B cell (primary cell): ENCODE measurements around the gene FBF1. TPM values are rescaled to one million over a fixed set of nuclear protein-coding genes. Genes with fewer than 3 reads are reported as not detected.

Source experiments
- ATAC-seq: fragments of 200-7000 bp; cut with Tn5 transposase; one replicate; pipeline ENCODE4 v1.10.0; 2021; ENCODE audit warnings: low read depth, mild to moderate bottlenecking, moderate number of reproducible peaks, moderate library complexity
- CTCF ChIA-PET: fragments of 350-600 bp; sonication (Branson Sonifier 250); formaldehyde crosslinking; loops from one replicate; lab custom pipeline; 2021; ENCODE audit warnings: antibody characterized with exemption, inconsistent platforms; lab: Charles Lee
- POLR2A ChIA-PET: fragments of 350-600 bp; sonication (Branson Sonifier 250); formaldehyde crosslinking; loops from one replicate; lab custom pipeline; 2021; ENCODE audit warnings: antibody characterized with exemption; lab: Charles Lee
- DNase-seq: peaks from one replicate; pipeline ENCODE4 v3.0.0; 2013
- H2AFZ ChIP-seq: 2 replicates; pipeline ENCODE4 v1.6.1; 2012; ENCODE audit warnings: mild to moderate bottlenecking, low read depth, low read length; ENCODE audit not compliant: insufficient read depth, poor library complexity, severe bottlenecking
- H3K27ac ChIP-seq, 2 donors: 1 replicate in 1 of 2; 2 replicates in 1 of 2; pipeline ENCODE4 v1.5.1; 2012 to 2013; ENCODE audit warnings: low read length in 2 of 2, mild to moderate bottlenecking in 2 of 2, moderate library complexity in 1 of 2
- H3K27me3 ChIP-seq, 4 experiments: fragments of 200-600 bp in 1 of 4; sonication (generic) in 1 of 4; replicated peaks in 1 of 4; 1 replicate in 2 of 4; 2 replicates in 2 of 4; pipeline versions ENCODE4 v1.6.1 to v1.7.0; 2013 to 2016; ENCODE audit warnings: low read length in 3 of 4, mild to moderate bottlenecking in 2 of 4, mixed read lengths in 1 of 4, moderate library complexity in 1 of 4; ENCODE audit not compliant: insufficient read depth in 4 of 4, control insufficient read depth in 3 of 4; ENCODE audit errors: control extremely low read depth in 1 of 4
- H3K36me3 ChIP-seq, 2 experiments: replicated peaks in 1 of 2; 1 replicate in 1 of 2; 2 replicates in 1 of 2; pipeline versions ENCODE4 v1.6.1 to v1.7.1; 2013; ENCODE audit warnings: low read length in 1 of 2; ENCODE audit not compliant: insufficient read depth in 2 of 2, control insufficient read depth in 1 of 2; ENCODE audit errors: control extremely low read depth in 1 of 2, extremely low read depth in 1 of 2
- H3K4me1 ChIP-seq, 2 donors: fragments of 200-600 bp in 1 of 2; sonication (generic) in 1 of 2; 1 replicate in 1 of 2; 2 replicates in 1 of 2; pipeline versions ENCODE4 v1.5.1 to v1.6.1; 2013 to 2017; ENCODE audit warnings: low read length in 2 of 2; ENCODE audit not compliant: control insufficient read depth in 2 of 2, insufficient read depth in 2 of 2
- H3K4me2 ChIP-seq: replicated peaks from 2 replicates; pipeline ENCODE3; 2012; ENCODE audit warnings: mild to moderate bottlenecking, low read depth, low read length; ENCODE audit not compliant: poor library complexity, severe bottlenecking
- H3K4me3 ChIP-seq, 5 experiments: fragments of 200-600 bp in 1 of 5; sonication (generic) in 1 of 5; 1 replicate in 3 of 5; 2 replicates in 2 of 5; pipeline versions ENCODE4 v1.5.1 to v1.7.0; 2011 to 2016; ENCODE audit warnings: low read length in 4 of 5, mild to moderate bottlenecking in 4 of 5, low read depth in 2 of 5, control low read depth in 1 of 5, moderate library complexity in 1 of 5; ENCODE audit not compliant: insufficient read depth in 1 of 5; ENCODE audit errors: control extremely low read depth in 1 of 5, extremely low read depth in 1 of 5
- H3K79me2 ChIP-seq: fragments of 200-600 bp; sonication (generic); one replicate; pipeline ENCODE4 v1.6.0; 2016; ENCODE audit warnings: low read length; ENCODE audit not compliant: control insufficient read depth, insufficient read depth
- H3K9ac ChIP-seq: fragments of 200-600 bp; sonication (generic); 2 replicates; pipeline ENCODE4 v1.6.1; 2017; ENCODE audit warnings: mild to moderate bottlenecking, low read length, moderate library complexity
- H3K9me3 ChIP-seq, 3 donors: one replicate each; pipeline versions ENCODE4 v1.6.1 to v1.7.1; 2013; ENCODE audit warnings: low read length in 2 of 3; ENCODE audit not compliant: control insufficient read depth in 2 of 3, insufficient read depth in 1 of 3; ENCODE audit errors: control extremely low read depth in 1 of 3
- H4K20me1 ChIP-seq: 2 replicates; pipeline ENCODE4 v1.6.0; 2012; ENCODE audit warnings: mild to moderate bottlenecking, low read length; ENCODE audit not compliant: insufficient read depth, control insufficient read depth, poor library complexity, severe bottlenecking
- H3K27ac Mint-ChIP-seq: one replicate; pipeline ENCODE4 v1.8.0; 2021; ENCODE audit warnings: mixed read lengths
- H3K27me3 Mint-ChIP-seq: one replicate; pipeline ENCODE4 v1.8.0; 2021; ENCODE audit warnings: mixed read lengths
- H3K4me1 Mint-ChIP-seq: one replicate; pipeline ENCODE4 v1.8.0; 2021; ENCODE audit warnings: mixed read lengths
- H3K4me3 Mint-ChIP-seq: one replicate; pipeline ENCODE4 v1.8.0; 2021; ENCODE audit warnings: mixed read lengths
- H3K9me3 Mint-ChIP-seq: one replicate; pipeline ENCODE4 v1.8.0; 2022; ENCODE audit warnings: mixed read lengths; ENCODE audit not compliant: insufficient read depth
- EZH2 ChIP-seq: IDR thresholded peaks from 2 replicates; pipeline ENCODE4 v1.6.1; 2012; ENCODE audit warnings: borderline replicate concordance, low read depth, mild to moderate bottlenecking, moderate library complexity, low read length; ENCODE audit not compliant: insufficient read depth, poor library complexity, severe bottlenecking
- WGBS: methylation state at CpG from one replicate; pipeline ENCODE4 v1.1.5; 2013; ENCODE audit warnings: missing lambda C conversion rate; ENCODE audit not compliant: insufficient coverage; 5-methylcytosine and 5-hydroxymethylcytosine counted together
- intact Hi-C: fragments of 100-400 bp; cut with micrococcal nuclease; formaldehyde crosslinking; loops from one replicate; pipeline ENCODE4 v1.10.0; 2022
- polyA plus RNA-seq: library from polyadenylated mRNA; depleted of rRNA; stranded (reverse); fragments of >200 nt; gene quantifications from 2 replicates; pipeline ENCODE4 v1.2.3, GENCODE V29; 2012
- total RNA-seq, 2 donors: library from RNA; stranded (reverse); fragments of 120-200 nt in 1 of 2; gene quantifications; 1 replicate in 1 of 2; 2 replicates in 1 of 2; pipeline versions ENCODE4 v1.2.3 to v1.2.4, GENCODE V29; 2013 to 2022
- TF ChIP-seq, protein P1 (sequence below): fragments of 200-600 bp; IDR thresholded peaks from one replicate; pipeline ENCODE4 v1.8.0; 2022; ENCODE audit warnings: antibody characterized with exemption, mild to moderate bottlenecking

The FBF1 gene
- total and polyA plus RNA-seq, 2 donors (not counting 1 experiment from before 2014, with no cell fraction given), result 21.6 to 31.5 TPM

DNA sequence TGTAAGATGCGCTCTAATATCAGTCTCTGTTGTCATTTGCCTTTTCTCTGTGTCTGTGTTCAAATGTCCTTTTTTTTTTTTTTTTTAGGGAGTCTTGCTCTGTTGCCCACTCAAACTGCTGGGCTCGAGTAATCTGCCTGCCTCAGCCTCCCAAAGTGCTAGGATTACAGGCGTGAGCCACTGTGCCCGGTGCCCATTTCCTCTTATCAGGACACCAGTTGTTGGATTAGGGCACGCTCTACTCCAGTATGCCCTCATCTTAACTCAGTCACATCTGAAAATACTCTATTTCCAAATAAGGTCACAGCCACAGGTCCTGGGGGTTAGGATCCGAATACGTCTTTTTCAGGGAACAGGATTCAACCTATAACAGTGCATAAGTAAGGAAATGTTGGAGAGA lies 60.6 kb downstream of the FBF1 start:
- ChIA-PET CTCF (interaction anchor here (1.4 to 2.1 kb wide), 2 partner anchors 9 to 25 kb away, joined by 6 to 8 read pairs; partner anchors contain the start of gene WBP2), POLR2A (interaction anchor here (1.2 to 1.6 kb wide), 2 partner anchors 16 to 28 kb away, joined by 3 to 5 read pairs; partner anchors contain the start of gene TRIM65)
- no peak overlapping the region for H3K9ac ChIP-seq
- intact Hi-C loops, result no loop called here
- H3K4me3 Mint-ChIP-seq, result peak overlapping the region; percentile 45
- H3K9me3 ChIP-seq, result no peaks in the 10 kb centered on the region
- DNase-seq (no peak), ATAC-seq (no peak)
- H4K20me1 ChIP-seq, result no peaks in the 10 kb centered on the region
- no peak for TF ChIP-seq EZH2
- TF ChIP-seq, protein P1, sequence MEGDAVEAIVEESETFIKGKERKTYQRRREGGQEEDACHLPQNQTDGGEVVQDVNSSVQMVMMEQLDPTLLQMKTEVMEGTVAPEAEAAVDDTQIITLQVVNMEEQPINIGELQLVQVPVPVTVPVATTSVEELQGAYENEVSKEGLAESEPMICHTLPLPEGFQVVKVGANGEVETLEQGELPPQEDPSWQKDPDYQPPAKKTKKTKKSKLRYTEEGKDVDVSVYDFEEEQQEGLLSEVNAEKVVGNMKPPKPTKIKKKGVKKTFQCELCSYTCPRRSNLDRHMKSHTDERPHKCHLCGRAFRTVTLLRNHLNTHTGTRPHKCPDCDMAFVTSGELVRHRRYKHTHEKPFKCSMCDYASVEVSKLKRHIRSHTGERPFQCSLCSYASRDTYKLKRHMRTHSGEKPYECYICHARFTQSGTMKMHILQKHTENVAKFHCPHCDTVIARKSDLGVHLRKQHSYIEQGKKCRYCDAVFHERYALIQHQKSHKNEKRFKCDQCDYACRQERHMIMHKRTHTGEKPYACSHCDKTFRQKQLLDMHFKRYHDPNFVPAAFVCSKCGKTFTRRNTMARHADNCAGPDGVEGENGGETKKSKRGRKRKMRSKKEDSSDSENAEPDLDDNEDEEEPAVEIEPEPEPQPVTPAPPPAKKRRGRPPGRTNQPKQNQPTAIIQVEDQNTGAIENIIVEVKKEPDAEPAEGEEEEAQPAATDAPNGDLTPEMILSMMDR, result no peak
- peaks cover 30 to 31% of the 10 kb centered on the region in 2 donors for H3K4me1 ChIP-seq
- no peaks in the 10 kb centered on the region for H3K9me3 Mint-ChIP-seq
- H2AFZ ChIP-seq, result no peak overlapping the region
- no peaks in the 10 kb centered on the region for H3K79me2 ChIP-seq
- no peak overlapping the region for H3K4me2 ChIP-seq
- WGBS, result 89% methylated on average over 5 of the region's 7 CpGs
- no peak overlapping the region for H3K27ac ChIP-seq
- H3K27me3 Mint-ChIP-seq, result peaks cover 4% of the 10 kb centered on the region
- H3K4me3 ChIP-seq, result no peak overlapping the region
- H3K27me3 ChIP-seq, result peaks cover 0 to 7% (median 1%) of the 10 kb centered on the region in 4 experiments
- H3K27ac Mint-ChIP-seq, result peak overlapping the region; percentile 26
- H3K36me3 ChIP-seq, result no peaks in the 10 kb centered on the region
- peaks cover 34% of the 10 kb centered on the region for H3K4me1 Mint-ChIP-seq
